GM21529 (cell line): ENCODE measurements around the gene TSSC4.

ENCODE experiments used
- ATAC-seq: cut with Tn5 transposase; IDR thresholded peaks from one replicate; pipeline ENCODE4 v1.9.1; 2021; ENCODE audit not compliant: unreplicated experiment

TSSC4 gene

DNA sequence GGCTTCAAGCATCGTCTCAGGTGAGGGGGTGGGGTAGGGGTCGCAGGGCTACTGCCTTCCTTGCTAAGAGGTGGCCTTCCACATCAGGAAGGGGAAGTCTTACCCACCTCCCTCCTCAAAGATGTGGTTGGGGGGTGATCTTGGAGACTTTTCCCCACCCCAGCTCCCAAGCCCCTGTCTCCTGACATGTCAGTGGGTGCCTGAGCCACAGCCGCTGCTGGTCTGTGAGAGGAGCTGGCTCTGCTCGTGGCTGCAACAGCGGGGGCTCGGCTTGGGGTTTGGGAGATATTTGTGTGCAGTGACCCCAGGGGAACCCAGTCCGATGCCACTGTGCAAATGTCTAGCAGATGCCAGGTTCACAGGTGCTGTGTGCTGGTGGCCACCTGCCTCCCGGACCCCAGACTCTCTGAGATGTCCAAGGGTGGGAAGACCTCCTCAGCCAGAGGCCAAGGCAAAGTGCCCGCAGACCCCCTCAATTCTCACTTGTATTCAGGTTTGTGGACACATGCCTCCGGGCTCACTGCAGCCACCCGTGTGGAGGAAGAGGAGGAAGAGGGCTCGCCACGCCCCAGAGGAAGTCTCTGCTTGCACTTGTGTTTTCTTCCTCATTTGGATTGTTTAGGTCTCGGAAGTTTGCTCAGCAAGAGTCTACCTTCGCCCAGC is 46.2 kb downstream of the TSSC4 start:
- ATAC-seq, result no peak

DNA sequence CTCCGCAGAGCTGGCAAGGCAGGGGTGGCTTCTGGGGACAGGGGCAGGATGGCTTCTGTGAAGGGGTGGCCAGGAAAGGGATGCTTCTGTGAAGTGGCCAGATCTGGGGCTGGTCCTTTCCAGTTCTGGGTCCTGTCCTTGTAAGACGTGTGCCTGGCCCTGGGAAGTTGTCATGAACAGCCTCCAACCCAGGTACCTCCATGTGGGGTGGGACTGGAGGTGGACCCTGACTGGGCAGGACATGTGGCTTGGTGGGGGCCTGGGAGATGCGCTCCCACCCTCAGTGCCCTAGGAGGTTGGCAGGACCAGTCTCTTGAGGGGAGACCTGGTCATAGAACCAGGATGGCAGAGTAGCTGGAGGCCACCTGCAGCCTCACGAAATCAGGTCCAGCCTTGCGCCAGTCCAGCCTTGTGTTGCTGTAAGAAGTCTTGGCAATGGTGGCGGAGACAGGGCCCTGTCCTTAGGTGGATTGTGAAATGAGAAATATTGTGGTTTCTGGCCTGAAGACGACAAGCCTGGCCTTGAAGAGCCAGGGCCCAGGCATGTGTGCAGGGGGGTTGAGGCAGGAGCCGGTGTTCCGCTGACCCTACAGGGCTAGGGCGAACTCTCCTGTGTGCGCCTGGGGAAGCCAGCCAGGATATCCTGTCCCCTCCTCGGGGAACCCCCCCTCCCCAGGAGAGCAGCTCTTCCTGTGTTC is 46.9 kb downstream of the TSSC4 start:
- no peak for ATAC-seq

DNA sequence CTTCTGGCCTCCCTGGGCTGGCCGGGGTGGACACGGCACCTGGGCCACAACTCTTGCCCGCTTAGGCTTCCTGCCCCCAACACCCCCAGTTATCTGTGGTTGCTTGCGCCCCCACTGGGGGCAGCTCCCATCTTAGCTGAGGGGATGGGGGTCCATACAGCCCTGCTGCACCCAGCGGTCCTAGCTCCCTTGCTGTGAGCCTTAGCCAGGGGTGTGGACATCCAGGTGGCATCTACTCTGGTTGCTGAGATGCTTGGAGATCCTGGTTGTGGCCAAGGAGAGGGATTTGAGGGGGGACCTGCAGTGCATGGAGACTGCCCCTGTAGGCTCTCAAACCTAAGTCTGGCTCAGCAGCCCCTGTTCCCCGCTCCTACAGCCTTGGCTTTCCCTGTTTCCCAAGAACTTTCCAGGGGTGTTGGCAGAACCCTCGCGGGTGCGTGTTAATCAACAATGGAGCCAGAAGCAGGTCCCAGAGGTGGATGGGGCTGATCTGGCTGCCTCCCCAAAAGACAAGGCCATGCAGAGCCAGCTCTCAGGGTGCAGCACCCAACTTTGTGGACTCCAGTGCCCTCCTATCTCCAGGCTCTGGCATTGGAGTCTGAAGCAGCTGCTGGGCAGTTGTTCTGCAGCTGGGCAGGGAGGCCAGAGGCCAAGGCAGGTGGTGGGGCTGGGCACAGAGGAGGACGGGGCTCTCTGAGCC is 47.6 kb downstream of the TSSC4 start:
- ATAC-seq, result no peak

DNA sequence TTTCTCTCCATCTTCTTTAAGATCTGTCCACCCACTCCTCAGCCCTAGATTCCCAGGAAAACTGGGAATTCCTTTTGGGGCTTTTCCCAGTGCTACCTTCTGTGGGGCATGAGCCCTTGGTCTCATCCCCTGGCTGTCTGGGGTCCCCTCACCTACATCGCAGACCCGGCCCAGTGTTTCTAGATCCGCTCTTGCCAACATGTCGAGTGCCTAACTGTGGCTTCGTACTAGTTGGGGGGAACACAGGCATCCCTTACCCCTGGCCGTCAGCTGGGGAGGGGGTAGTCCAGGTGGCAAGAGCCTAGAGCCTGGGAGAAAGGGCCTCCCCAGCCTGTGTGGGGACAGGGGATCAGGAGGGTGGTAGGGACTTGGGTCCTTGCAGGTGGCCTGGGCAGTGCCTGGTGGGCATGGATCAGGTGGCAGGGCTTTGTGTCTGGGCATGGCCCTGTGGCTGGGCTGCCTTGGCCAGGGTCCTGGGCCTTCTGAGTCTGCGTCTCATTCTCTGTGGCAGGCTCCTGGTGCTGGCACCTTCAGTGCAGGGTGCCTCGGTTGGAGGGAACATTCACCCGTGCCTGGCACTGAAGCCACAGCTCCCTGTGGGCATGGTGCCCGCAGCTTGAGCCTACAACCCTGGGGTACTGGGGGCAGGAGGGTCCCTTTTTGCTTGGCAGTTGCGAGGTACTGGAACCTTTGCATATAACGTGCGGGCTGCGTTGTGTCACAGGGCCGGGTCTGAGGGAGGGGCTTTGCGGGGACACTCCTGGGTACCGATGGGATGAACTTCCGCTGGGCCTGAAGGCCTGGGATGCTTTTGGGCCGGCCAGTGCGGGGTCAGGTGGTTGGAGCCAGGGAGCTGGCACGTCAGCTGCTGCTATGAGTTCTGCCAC is 48.4 kb downstream of the TSSC4 start:
- ATAC-seq, result no peak

DNA sequence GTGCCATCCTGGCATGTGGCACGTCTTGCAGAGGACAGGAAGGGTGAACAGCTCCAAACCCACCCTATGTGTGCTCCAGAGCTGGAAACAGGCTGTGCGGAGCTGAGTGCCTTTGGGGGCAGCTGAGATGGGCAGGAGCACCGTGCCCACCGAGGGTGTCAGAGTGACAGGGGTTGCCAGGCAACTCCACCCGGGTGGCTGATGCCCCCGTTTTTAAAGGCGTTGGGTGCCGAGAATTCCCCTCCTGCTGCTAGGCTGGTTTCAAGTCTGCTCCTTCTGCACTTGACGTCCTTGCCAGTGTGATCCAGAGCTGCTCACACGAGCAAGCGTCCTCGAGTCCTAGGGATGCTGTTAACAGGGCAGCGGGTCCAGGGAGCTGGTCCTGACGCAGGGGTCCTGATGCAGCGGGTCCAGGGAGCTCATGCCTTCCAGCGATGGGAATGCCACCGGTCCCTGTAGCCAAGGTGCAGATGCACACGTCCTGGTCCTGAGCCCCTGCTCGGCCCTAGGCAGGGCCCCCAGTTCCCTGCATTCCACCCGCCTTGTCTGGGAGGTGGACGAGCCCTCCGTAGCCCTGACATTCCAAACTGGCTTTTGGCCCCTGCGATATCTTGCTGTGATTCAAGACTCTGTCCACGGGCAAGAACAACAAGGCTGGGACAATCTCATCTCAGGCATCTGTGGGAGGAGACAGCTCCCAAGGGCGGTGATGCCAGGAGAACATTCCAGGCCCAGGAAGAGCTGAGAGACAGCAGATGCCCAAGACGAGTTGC is 49.2 kb downstream of the TSSC4 start:
- ATAC-seq, result no peak

DNA sequence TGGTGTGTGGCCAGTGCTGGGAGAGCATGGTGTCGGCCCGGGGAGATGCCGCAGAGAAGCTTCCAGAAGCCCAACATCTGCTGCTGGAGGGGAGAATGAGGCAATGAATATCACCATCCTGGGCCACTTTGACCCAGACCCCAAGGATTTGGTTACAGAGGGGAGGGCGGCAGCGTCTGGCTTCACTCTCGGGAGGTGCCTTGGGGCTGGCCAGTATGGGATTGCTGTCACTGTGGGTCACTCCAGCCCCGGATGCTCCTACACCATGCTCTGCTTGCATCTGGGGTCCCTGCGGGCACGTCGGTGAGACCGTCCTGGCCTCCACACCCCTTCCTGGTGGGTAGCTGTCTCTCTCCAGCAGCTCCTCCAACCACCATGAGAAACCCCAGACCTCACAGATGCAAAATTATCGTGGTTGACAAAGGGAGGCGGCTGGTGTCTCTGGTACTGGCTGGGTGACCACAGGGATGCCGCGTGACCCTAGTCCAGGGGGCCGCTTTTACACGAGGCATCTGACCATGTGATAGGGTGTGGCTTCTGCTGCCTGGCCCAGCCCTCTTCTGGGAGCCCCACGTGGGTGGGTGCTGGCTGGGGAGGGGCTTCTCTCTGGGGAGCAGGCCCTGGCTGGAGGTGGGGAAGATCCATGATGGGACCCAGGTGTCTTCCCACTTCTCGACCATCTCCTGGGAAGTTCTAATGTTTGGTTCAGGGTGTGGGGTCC is 49.9 kb downstream of the TSSC4 start:
- ATAC-seq, result no peak

DNA sequence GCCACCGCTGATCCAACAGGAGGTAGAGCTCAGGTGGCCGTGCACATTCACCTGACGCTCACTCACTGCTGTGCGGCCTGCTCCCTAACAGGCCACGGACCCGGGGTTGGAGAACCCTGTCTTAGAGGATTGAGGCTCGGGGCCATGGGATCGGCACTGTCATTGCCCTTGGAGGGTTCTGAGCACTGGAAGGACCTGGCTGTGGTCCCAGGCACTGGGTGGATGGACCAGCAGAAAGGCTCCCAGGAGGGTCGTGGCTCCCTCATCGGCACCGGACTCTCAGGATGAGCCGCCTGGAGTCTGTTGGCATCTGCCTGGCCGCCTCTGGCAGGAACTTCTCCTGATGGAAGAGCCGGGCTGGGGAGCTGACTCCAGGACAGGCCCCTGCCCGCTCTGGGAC is 50.8 kb downstream of the TSSC4 start:
- no peak for ATAC-seq

DNA sequence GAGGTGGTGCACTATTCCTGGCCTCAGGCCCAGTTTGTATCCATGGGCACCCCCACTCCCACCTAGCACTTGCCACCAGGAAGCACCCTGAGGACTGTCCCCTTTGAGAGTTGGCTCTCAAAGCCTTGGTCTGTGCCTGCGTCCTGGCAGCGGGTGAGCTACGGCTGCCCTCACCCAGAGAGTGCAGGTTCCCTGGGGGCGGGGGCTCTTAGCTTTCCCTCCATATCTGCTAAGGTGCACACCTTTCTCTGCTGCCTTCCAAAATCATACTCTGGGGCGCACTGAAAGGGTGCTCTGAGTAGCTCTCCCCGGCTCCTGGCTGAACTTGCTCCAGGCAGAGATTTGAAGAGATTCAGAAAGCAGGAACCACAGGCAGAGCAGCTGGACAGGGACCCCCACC is 51.4 kb downstream of the TSSC4 start:
- no peak for ATAC-seq

DNA sequence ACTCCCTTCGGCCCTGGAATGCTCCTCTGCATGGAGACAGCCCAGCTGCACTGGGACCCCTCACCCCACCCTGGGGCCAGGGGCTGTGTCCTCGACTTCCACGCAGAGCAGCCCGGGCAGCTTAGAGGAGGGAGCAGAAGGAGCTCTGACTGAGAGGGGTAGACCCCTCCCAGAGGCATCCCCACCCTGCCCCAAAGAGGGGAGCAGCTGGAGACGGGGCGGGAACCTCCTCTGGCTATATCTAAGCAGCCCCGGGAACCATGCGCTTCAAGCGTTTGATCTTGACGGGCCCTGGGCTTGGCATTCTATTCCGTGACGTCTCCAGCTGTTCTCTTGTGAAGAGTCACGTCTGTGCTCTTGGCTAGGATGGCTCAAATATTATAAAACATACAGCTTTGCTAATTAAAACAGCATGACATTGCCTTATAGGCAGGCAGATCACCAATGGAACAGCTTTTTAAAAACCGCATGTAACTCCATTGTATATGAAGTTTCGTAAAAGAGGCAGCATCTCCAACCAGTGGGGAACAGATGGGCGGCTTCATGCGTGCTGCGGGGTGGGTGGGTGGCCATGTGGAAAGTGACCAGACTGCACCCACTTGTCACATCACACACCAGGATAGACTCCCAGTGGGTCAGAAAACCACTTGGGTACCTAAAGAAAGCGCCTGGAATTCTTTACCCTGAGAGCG is 51.9 kb downstream of the TSSC4 start:
- no peak for ATAC-seq

DNA sequence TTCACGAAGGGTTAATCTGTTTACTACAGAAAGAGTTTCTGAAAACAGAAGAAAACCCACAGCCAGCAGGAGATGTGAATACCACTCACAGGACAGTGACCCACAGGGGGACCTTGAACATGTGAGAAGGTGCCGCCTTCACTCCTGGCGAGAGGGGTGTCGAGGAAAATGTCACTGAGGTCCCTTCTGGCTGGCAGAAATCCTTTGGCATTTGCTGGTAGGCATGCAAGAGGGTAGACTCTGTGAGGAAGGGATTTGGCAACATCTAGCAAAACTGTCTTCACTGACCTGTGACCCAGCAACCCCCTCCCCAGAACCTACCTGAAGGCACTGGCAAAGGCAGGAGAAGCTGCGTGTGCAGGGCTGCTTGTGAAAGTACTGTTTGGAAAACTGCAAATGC is 52.9 kb downstream of the TSSC4 start:
- ATAC-seq, result no peak
